SK-N-SH treated with all-trans-retinoic acid at 6 μM for 48 hours (cell line): Measurements from ENCODE around the gene ARRDC5.
"Not testable (repeated sequence)": the region's sequence is repeated elsewhere in the genome, so short reads cannot be mapped to it uniquely, and the experiment has no call there.

Experiments
- ARNTL ChIP-seq: fragments of 450-650 bp; formaldehyde crosslinking; IDR thresholded peaks from 2 replicates; pipeline ENCODE4 v1.5.0; 2020; ENCODE audit warnings: low read depth, mild to moderate bottlenecking, moderate library complexity, borderline replicate concordance
- BACH2 ChIP-seq: fragments of 250-450 bp; sonication (Bioruptor Pico); IDR thresholded peaks from 2 replicates; pipeline ENCODE4 v1.9.0; 2021; ENCODE audit warnings: mild to moderate bottlenecking, borderline replicate concordance
- ISL1 ChIP-seq: fragments of 250-450 bp; sonication (Bioruptor Pico); IDR thresholded peaks from 2 replicates; pipeline ENCODE4 v2.1.2; 2022; ENCODE audit warnings: mild to moderate bottlenecking, moderate library complexity
- PATZ1 ChIP-seq: fragments of 250-450 bp; sonication (Bioruptor Pico); IDR thresholded peaks from 2 replicates; pipeline ENCODE4 v1.8.0; 2020; ENCODE audit warnings: mild to moderate bottlenecking, moderate library complexity, borderline replicate concordance
- PPARA ChIP-seq: fragments of 250-450 bp; sonication (Bioruptor Pico); IDR thresholded peaks from 2 replicates; pipeline ENCODE4 v1.5.0; 2020; ENCODE audit warnings: mild to moderate bottlenecking, borderline replicate concordance
- TCF4 ChIP-seq: fragments of 250-450 bp; sonication (Bioruptor Pico); IDR thresholded peaks from 2 replicates; pipeline ENCODE4 v1.8.0; 2021; ENCODE audit warnings: mild to moderate bottlenecking, moderate library complexity, borderline replicate concordance
- ZNF8 ChIP-seq: fragments of 450-650 bp; formaldehyde crosslinking; IDR thresholded peaks from 2 replicates; pipeline ENCODE4 v1.5.0; 2020; ENCODE audit warnings: mild to moderate bottlenecking, moderate library complexity

GRCh38 chr19:4882874-4883273 lies 19.8 kb downstream of the ARRDC5 start:
- not testable (repeated sequence) for TF ChIP-seq ARNTL; PPARA (CRISPR knock-in tag); BACH2 (CRISPR knock-in tag); ZNF8 (CRISPR knock-in tag); ISL1 (CRISPR knock-in tag); PATZ1; TCF4 (CRISPR knock-in tag)
